ENCODE measurements around the gene PSMD8. TPM values are rescaled to one million over a fixed set of nuclear protein-coding genes. Genes with fewer than 3 reads are reported as not detected.

PSMD8 gene
- total and polyA plus RNA-seq, 2 of the 8 experiments (the other 6 are each of a cell fraction or from before 2014, with no cell fraction given): 170 to 486 TPM

DNA sequence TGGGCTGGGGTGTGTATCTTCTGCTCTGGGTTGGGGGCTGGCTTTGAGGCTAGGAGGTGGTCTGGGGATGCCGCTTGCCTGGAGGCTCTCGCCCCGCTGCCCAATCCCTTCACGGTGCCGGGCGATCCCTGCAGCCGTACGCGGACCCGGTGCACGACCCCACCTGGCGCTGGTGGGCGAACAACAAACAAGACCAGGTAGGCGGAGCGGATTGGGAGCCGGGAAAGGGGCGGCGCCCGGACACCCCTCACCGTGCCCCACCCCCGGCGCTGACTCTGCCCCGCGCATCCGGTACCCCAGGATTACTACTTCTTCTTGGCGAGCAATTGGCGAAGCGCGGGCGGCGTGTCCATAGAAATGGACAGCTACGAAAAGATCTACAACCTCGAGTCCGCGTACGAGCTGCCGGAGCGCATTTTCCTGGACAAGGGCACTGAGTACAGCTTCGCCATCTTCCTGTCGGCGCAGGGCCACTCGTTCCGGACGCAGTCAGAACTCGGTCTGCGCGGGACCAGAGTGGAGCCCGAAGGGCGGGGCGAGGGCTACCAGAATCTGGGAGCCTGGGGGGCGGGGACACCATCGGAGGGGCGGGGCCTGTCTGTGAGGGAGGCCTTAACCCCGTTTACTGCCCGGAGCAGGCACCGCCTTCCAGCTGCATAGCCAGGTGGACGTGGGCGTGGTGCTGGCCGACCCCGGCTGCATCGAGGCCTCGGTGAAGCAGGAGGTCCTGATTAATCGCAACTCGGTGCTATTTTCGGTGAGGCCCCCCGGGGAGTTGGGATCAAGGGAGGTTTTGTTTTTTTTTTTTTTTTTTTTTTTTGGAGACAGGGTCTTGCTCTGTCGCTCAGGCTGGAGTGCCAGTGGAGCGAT, 12.1 kb upstream of the PSMD8 start (continued):
- TF ChIP-seq CTBP2 (IDR thresholded peaks at IDR 0.05; ENCODE audit: borderline replicate concordance, insufficient read depth, insufficient read length, low read length) (no peak), RAD21 (IDR thresholded peaks at IDR 0.05 in 1 of 2, conservative IDR thresholded peaks at IDR 0.05 in 1 of 2; ENCODE audit: low read depth in 2 of 2, low read length in 2 of 2) (no peak), BACH1 (IDR thresholded peaks at IDR 0.05; ENCODE audit: low read length) (no peak), SP2 (IDR thresholded peaks at IDR 0.05; ENCODE audit: low read length) (no peak), TBP (IDR thresholded peaks at IDR 0.05; ENCODE audit: low read depth, low read length) (no peak), EP300 (IDR thresholded peaks at IDR 0.05; ENCODE audit: borderline replicate concordance in 1 of 2, low read depth in 2 of 2, low read length in 2 of 2) (no peak), PHF8 (conservative IDR thresholded peaks at IDR 0.05; ENCODE audit: low read depth, low read length) (peak; percentile 59), KDM4A (IDR thresholded peaks at IDR 0.05; ENCODE audit: low read depth, low read length, severe bottlenecking) (no peak), FOSL1 (IDR thresholded peaks at IDR 0.05; ENCODE audit: insufficient read depth, low read depth, low read length) (no peak), HDAC2 (IDR thresholded peaks at IDR 0.05; ENCODE audit: borderline replicate concordance in 1 of 2, low read depth in 2 of 2, low read length in 2 of 2) (peak in 1 of 2 experiments; percentile 2; a peak in 1 of 4 replicates), SUZ12 (IDR thresholded peaks at IDR 0.05; ENCODE audit: low read length) (no peak), HDAC6 (IDR thresholded peaks at IDR 0.05; ENCODE audit: low read depth, low read length) (no peak), YY1 (IDR thresholded peaks at IDR 0.05; ENCODE audit: low read depth, low read length) (peak; percentile 47; the same call in 1 of the 2 replicates), SP4 (IDR thresholded peaks at IDR 0.05; ENCODE audit: low read length) (peak; percentile 58; the same call in 1 of the 2 replicates), SIN3A (conservative IDR thresholded peaks at IDR 0.05 in 1 of 2, IDR thresholded peaks at IDR 0.05 in 1 of 2; ENCODE audit: low read depth in 1 of 2, low read length in 2 of 2) (peak; percentile 48 to 85; a peak in 2 of 4 replicates), BRCA1 (IDR thresholded peaks at IDR 0.05; ENCODE audit: low read depth, low read length) (no peak), JUN (IDR thresholded peaks at IDR 0.05; ENCODE audit: low read depth, low read length) (no peak)
- TF ChIP-seq, protein P1, sequence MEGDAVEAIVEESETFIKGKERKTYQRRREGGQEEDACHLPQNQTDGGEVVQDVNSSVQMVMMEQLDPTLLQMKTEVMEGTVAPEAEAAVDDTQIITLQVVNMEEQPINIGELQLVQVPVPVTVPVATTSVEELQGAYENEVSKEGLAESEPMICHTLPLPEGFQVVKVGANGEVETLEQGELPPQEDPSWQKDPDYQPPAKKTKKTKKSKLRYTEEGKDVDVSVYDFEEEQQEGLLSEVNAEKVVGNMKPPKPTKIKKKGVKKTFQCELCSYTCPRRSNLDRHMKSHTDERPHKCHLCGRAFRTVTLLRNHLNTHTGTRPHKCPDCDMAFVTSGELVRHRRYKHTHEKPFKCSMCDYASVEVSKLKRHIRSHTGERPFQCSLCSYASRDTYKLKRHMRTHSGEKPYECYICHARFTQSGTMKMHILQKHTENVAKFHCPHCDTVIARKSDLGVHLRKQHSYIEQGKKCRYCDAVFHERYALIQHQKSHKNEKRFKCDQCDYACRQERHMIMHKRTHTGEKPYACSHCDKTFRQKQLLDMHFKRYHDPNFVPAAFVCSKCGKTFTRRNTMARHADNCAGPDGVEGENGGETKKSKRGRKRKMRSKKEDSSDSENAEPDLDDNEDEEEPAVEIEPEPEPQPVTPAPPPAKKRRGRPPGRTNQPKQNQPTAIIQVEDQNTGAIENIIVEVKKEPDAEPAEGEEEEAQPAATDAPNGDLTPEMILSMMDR (IDR thresholded peaks at IDR 0.05; ENCODE audit: control extremely low read depth in 1 of 3, insufficient read depth in 1 of 3, low read depth in 1 of 3, low read length in 3 of 3): no peak
- TF ChIP-seq, protein P2, sequence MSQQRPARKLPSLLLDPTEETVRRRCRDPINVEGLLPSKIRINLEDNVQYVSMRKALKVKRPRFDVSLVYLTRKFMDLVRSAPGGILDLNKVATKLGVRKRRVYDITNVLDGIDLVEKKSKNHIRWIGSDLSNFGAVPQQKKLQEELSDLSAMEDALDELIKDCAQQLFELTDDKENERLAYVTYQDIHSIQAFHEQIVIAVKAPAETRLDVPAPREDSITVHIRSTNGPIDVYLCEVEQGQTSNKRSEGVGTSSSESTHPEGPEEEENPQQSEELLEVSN (IDR thresholded peaks at IDR 0.05): no peak

Data from H1 (cell line).